Stomach (tissue), 4 donors: ENCODE results near the gene R3HDM4.
"Not testable (repeated sequence)": the region's sequence is repeated elsewhere in the genome, so short reads cannot be mapped to it uniquely, and the experiment has no call there.

Experiments
- CTCF ChIP-seq, 7 experiments: fragments of 450-650 bp in 4 of 7; fragments of 200-600 bp in 3 of 7; sonication (generic) in 3 of 7; IDR thresholded peaks; one replicate each; pipeline ENCODE4 v1.5.1; 2016 to 2019; ENCODE audit warnings: antibody characterized with exemption in 7 of 7, control low read depth in 2 of 7, mild to moderate bottlenecking in 1 of 7
- EP300 ChIP-seq: sonication (generic); formaldehyde crosslinking; IDR thresholded peaks from one replicate; pipeline ENCODE4 v1.6.1; 2017; ENCODE audit warnings: antibody characterized with exemption
- POLR2A ChIP-seq, 4 donors: fragments of 450-650 bp; IDR thresholded peaks; one replicate each; pipeline ENCODE4 v1.6.1; 2016; ENCODE audit warnings: antibody characterized with exemption in 4 of 4, control low read depth in 2 of 4, mild to moderate bottlenecking in 1 of 4, moderate library complexity in 1 of 4
- POLR2AphosphoS5 ChIP-seq, 3 donors: sonication (generic); formaldehyde crosslinking; IDR thresholded peaks; one replicate each; pipeline ENCODE4 v1.6.1; 2016; ENCODE audit warnings: antibody characterized with exemption in 3 of 3

GRCh38 chr19:957578-957977, 44.6 kb upstream of the R3HDM4 start:
- not testable (repeated sequence) for TF ChIP-seq CTCF (IDR thresholded peaks at IDR 0.05); EP300; POLR2A (IDR thresholded peaks at IDR 0.05); POLR2AphosphoS5 (IDR thresholded peaks at IDR 0.05)
